Upper lobe of left lung (tissue), 6 donors: Measurements from ENCODE around the gene BCAS3. TPM values are rescaled to one million over a fixed set of nuclear protein-coding genes. Genes with fewer than 3 reads are reported as not detected.
"Not testable (repeated sequence)": the region's sequence is repeated elsewhere in the genome, so short reads cannot be mapped to it uniquely, and the experiment has no call there.

Experiments
- ATAC-seq, 2 donors: fragments of 200-7000 bp; cut with Tn5 transposase; one replicate each; pipeline ENCODE4 v1.9.1; 2022; ENCODE audit warnings: mild to moderate bottlenecking in 2 of 2, moderate library complexity in 2 of 2; ENCODE audit not compliant: low FRiP score in 2 of 2
- DNase-seq, 2 donors: peaks; one replicate each; pipeline ENCODE4 v3.0.0-alpha.2; 2019 to 2020
- H3K27ac ChIP-seq, 4 donors: fragments of 200-600 bp; sonication (generic); one replicate each; pipeline ENCODE4 v1.5.1; 2016 to 2019
- H3K27me3 ChIP-seq, 4 donors: fragments of 200-600 bp; sonication (generic); one replicate each; pipeline ENCODE4 v1.5.1; 2017 to 2019
- H3K36me3 ChIP-seq, 4 donors: fragments of 200-600 bp; sonication (generic); one replicate each; pipeline ENCODE4 v1.5.1; 2016 to 2019
- H3K4me1 ChIP-seq, 4 donors: fragments of 200-600 bp; sonication (generic); one replicate each; pipeline ENCODE4 v1.5.1; 2018 to 2019
- H3K4me3 ChIP-seq, 4 donors: fragments of 200-600 bp; sonication (generic); one replicate each; pipeline ENCODE4 v1.5.1; 2017 to 2019; ENCODE audit warnings: mild to moderate bottlenecking in 2 of 4, moderate library complexity in 1 of 4
- H3K9me3 ChIP-seq, 4 donors: fragments of 200-600 bp; sonication (generic); one replicate each; pipeline ENCODE4 v1.5.1; 2018 to 2019
- EP300 ChIP-seq, 4 donors: sonication (generic); formaldehyde crosslinking; IDR thresholded peaks; one replicate each; pipeline ENCODE4 v1.5.1; 2017; ENCODE audit warnings: antibody characterized with exemption in 4 of 4, control low read depth in 2 of 4
- POLR2A ChIP-seq, 4 donors: fragments of 450-650 bp; IDR thresholded peaks; one replicate each; pipeline ENCODE4 v1.5.1; 2016 to 2017; ENCODE audit warnings: antibody characterized with exemption in 4 of 4, mild to moderate bottlenecking in 2 of 4
- POLR2AphosphoS5 ChIP-seq, 2 donors: sonication (generic); formaldehyde crosslinking; IDR thresholded peaks; one replicate each; pipeline ENCODE4 v1.5.1; 2017; ENCODE audit warnings: antibody characterized with exemption in 2 of 2
- WGBS, 2 donors: methylation state at CpG; one replicate each; pipeline ENCODE4 v1.1.5; 2017 to 2018; 5-methylcytosine and 5-hydroxymethylcytosine counted together
- total RNA-seq, 6 donors: library from RNA; depleted of rRNA in 4 of 6; stranded (reverse); fragments of >200 nt in 4 of 6; gene quantifications; one replicate each; pipeline versions ENCODE4 v1.1.0 to v1.2.1, GENCODE V29; 2016 to 2021
- TF ChIP-seq, protein P1 (sequence below), 6 experiments: fragments of 450-650 bp in 4 of 6; fragments of 200-600 bp in 2 of 6; sonication (generic) in 2 of 6; IDR thresholded peaks; one replicate each; pipeline ENCODE4 v1.5.1; 2016 to 2019; ENCODE audit warnings: antibody characterized with exemption in 6 of 6
- donor health status: DM: no; HTN: no; CAD: no; lungs with moderate emphysema.
- donor health status: DM: no; HTN: yes; CAD: no; lungs with severe emphysema.

Gene BCAS3
- total RNA-seq, 6 donors from 2014 or later = 20.1 to 111 (median 37.0) TPM

DNA sequence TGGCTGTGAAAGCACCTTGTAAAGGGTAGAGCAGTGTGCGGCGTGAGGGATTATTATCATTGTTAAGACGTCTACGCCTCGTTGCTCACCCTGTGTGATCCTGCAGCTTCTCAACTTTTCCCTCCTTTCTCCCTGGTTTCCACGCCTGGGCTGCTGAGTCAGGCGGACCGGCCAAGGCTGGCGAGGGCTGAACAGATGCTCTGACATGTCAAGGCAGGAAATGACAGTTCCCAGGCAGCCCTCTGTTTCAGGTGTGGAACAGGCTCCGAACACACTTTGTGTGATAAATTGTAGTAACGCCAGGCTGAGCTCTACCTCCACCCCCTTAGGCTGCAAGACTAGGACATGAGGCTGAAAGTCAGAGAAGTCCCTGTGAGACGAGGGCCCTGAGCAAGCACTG, 676.0 kb downstream of the BCAS3 start:
- ATAC-seq = no peak
- WGBS, 2 donors = 95 to 98% methylated on average over 9 to 12 of the region's 12 CpGs
- Histone ChIP-seq H3K9me3 (no peaks in the 10 kb centered on the region), H3K27me3 (no peaks in the 10 kb centered on the region), H3K4me3 (no peak overlapping the region), H3K36me3 (no peaks in the 10 kb centered on the region), H3K27ac (no peak overlapping the region), H3K4me1 (peaks cover 8 to 16% (median 9%) of the 10 kb centered on the region in 4 donors)
- DNase-seq = no peak
- TF ChIP-seq, protein P1, sequence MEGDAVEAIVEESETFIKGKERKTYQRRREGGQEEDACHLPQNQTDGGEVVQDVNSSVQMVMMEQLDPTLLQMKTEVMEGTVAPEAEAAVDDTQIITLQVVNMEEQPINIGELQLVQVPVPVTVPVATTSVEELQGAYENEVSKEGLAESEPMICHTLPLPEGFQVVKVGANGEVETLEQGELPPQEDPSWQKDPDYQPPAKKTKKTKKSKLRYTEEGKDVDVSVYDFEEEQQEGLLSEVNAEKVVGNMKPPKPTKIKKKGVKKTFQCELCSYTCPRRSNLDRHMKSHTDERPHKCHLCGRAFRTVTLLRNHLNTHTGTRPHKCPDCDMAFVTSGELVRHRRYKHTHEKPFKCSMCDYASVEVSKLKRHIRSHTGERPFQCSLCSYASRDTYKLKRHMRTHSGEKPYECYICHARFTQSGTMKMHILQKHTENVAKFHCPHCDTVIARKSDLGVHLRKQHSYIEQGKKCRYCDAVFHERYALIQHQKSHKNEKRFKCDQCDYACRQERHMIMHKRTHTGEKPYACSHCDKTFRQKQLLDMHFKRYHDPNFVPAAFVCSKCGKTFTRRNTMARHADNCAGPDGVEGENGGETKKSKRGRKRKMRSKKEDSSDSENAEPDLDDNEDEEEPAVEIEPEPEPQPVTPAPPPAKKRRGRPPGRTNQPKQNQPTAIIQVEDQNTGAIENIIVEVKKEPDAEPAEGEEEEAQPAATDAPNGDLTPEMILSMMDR (IDR thresholded peaks at IDR 0.05) = no peak
- TF ChIP-seq POLR2A (IDR thresholded peaks at IDR 0.05) = no peak
- TF ChIP-seq POLR2AphosphoS5 (IDR thresholded peaks at IDR 0.05) = no peak
- TF ChIP-seq EP300 (IDR thresholded peaks at IDR 0.05) = no peak

DNA sequence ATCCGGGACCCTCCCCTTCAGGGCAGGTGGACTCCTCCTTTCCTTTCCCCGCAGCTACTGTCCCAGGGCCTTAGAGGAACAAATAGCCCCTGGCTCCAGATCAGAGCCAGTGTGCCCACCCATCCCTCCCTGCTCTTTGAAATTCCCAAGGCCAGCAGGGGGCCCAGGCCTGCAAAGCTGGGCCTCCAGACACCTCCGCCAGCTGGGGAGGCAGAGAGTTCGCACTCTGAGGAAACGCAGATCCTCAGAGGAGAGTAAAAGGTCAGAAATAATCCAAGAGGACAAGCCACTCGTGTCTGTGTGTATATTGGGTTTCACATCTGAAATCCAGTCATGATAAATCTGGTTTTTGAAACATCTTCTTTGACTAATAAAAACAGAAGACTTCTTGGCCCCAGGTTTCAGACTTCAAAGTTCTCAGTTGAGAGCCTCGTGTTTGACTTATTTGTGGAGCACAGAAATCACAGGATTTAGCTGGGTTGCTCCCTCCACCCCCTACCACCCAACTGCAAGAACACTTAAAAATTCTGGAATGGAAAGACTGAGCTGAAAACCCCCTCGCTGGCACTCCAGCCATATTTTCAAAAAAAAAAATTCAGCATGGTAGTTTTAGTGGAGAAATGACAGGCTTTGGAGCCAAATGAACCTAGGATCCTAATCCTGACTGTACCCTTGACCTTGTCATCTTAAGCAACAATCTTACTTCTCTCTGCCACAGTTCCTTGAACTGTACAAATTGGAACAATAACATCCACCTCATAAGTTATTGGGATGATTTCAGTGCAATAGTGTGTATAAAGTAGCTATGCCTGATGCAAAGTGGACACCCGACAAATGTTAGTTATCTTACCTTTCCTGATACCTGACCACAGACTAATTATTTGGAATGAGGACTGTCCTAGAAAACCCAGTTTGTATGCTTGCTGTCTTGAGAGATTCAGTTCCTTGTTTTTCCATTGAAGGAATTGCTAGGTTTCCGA, 677.5 kb downstream of the BCAS3 start:
- no peak for TF ChIP-seq POLR2A (IDR thresholded peaks at IDR 0.05)
- TF ChIP-seq POLR2AphosphoS5 (IDR thresholded peaks at IDR 0.05) = no peak
- TF ChIP-seq EP300 (IDR thresholded peaks at IDR 0.05) = no peak
- TF ChIP-seq, protein P1 (IDR thresholded peaks at IDR 0.05) = no peak
- no peak for ATAC-seq
- H3K36me3 ChIP-seq = no peaks in the 10 kb centered on the region
- H3K9me3 ChIP-seq = no peaks in the 10 kb centered on the region
- DNase-seq = no peak
- no peaks in the 10 kb centered on the region for H3K27me3 ChIP-seq
- H3K4me3 ChIP-seq = no peak overlapping the region
- WGBS, 2 donors = 92% methylated on average over 9 to 10 of the region's 10 CpGs
- peaks cover 8 to 16% (median 9%) of the 10 kb centered on the region in 4 donors for H3K4me1 ChIP-seq
- no peak overlapping the region for H3K27ac ChIP-seq

DNA sequence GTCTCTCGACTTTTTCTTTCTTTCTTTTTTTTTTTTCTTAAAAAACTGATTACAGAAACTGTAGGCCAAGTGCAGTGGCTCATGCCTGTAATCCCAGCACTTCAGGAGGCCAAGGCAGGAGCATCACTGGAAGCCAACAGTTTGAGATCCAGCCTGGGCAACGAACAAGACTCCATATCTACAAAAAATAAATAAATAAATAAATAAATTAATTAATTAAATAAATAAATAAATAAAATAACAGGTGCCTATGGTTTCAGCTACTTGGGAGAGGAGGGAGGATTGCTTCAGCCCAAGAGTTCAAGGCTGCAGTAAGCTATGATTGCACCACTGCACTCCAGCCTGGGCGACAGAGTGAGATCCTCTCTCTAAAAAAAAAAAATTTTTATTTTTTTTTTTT, 679.4 kb downstream of the BCAS3 start:
- not testable (repeated sequence) for H3K27me3 ChIP-seq, H3K36me3 ChIP-seq, ATAC-seq, H3K4me1 ChIP-seq, H3K9me3 ChIP-seq, H3K4me3 ChIP-seq, DNase-seq, H3K27ac ChIP-seq
- WGBS, 2 donors = 87 to 89% methylated on average over 3 of the region's 3 CpGs

DNA sequence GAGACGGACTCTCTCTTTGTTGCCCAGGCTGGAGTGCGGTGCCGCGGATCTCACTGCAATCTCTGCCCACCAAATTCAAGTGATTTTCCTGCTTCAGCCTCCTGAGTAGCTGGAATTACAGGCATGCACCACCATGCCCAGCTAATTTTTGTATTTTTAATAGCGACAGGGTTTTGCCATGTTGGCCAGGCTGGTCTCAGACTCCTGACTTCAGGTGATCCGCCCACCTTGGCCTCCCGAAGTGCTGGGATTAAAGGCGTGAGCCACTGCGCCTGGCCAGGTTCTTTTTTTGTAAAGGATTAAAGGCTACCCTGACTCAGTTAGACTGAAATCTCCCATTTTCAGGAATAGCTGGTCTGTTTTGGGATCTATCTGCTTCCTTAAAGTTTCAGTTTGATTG, 681.9 kb downstream of the BCAS3 start:
- DNase-seq, ATAC-seq, H3K4me1 ChIP-seq, H3K9me3 ChIP-seq, H3K27ac ChIP-seq, H3K4me3 ChIP-seq, H3K27me3 ChIP-seq, H3K36me3 ChIP-seq: not testable (repeated sequence)
- WGBS, 2 donors = 93 to 98% methylated on average over 9 of the region's 9 CpGs

DNA sequence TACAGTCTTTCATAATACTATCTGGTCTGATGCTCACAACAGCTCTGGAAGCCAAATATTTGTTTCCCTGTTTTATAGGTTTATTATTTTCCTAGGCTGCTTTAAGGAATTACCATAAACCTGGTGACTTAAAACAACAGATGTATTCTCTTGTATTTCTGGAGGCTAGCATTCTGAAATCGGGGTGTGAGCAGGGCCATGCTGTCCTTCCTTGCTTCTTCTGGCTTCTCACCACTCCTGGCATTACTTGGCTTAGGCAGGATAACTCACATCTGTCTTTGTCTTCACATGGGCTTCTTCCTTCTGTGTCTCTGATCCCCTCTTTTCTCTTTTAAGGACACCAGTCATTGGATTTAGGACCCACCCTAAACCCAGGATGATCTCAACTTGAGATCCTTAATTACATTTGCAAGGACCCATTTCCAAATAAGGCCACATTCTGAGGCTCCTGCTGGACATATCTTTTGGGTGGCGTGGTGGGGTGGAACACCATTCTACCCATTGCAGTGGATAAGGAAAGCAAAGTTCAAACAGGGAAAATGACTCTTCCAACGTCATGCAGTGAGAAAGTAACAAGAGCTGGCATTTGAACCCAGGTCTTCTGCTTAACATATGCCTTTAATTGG, 682.8 kb downstream of the BCAS3 start:
- no peaks in the 10 kb centered on the region for H3K9me3 ChIP-seq
- TF ChIP-seq EP300 (IDR thresholded peaks at IDR 0.05) = no peak
- TF ChIP-seq POLR2AphosphoS5 (IDR thresholded peaks at IDR 0.05) = no peak
- TF ChIP-seq POLR2A (IDR thresholded peaks at IDR 0.05) = no peak
- TF ChIP-seq, protein P1 (IDR thresholded peaks at IDR 0.05) = no peak
- no peak overlapping the region for H3K4me3 ChIP-seq
- no peaks in the 10 kb centered on the region for H3K36me3 ChIP-seq
- 92 to 99% methylated on average over 3 of the region's 3 CpGs for WGBS, 2 donors
- no peaks in the 10 kb centered on the region for H3K4me1 ChIP-seq
- ATAC-seq (no peak), DNase-seq (no peak)
- no peak overlapping the region for H3K27ac ChIP-seq
- no peaks in the 10 kb centered on the region for H3K27me3 ChIP-seq
